GM19395 (cell line): Measurements from ENCODE around the gene ASCL1.

Experiments
- ATAC-seq: cut with Tn5 transposase; IDR thresholded peaks from one replicate; pipeline ENCODE4 v1.9.1; 2021; ENCODE audit warnings: mild to moderate bottlenecking, moderate library complexity; ENCODE audit not compliant: unreplicated experiment

Gene ASCL1

DNA sequence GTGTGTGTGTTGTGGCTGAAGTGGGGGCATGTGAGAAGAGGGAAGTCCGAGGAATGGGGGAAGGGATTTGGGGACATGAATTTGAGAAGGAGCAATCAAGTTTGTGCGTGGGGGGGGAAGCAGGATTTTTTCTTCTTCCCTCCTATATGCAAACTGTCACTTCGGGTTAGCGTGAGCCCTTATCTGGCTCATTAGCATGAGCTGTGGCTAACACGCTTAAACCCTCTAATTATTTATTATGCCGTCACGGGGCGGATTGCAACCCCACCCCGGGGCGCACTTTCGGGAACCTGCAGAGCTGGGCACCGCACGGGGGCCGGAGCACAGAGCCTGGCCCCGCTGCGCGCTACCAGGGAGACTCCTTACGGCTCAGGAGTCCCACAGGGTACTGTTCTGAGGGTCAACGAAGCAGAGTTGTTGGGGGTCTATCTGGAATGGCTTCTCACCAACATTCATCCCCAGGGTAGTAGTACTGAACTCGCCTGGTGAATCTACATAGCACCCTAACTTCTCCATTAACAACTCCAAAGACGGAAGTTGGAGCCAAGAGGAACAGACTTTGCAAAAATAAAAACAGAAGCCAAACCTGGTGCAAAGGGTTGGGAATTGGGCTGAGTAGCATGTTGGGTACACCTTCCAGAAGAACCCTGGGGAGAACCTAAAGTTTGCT lies 6.4 kb upstream of the ASCL1 start:
- ATAC-seq, result no peak

DNA sequence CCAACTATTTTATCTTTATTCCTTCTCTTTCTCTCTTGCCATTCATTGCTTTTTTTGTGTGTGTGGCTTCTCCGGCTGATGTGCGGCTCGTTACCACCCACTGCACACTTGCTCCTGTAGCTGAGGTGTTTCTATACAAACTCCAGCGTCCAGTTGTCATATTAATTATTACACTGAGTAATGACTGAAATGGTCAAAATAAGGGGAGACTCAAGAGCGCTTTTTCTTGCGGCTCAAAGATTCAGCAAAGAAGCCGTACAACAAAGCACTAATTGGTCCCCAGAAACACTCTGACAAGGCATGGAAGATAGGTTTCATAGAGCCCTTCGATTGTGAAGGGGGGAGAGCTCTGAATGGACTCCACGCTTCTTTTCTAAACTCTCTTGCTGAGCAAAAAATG lies 5.6 kb upstream of the ASCL1 start:
- ATAC-seq, result no peak

DNA sequence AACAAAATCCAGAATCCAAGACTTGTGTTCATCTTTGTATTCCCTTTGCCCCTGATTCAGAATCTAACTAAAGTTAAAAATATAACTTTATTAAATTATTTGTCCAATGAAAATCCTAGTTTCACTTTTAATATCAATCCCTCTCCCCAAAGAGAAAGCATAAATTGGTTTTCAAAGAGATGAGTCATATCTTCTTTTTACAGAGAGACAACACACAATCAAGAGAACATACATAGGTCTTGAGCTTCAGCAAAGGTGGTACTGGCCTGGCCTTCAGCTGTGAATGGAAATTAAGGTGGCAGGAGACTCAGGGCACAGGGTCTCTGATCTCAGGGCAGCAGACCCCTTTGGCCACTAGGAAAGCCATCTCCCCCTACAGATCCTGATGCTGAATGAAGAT lies 4.3 kb upstream of the ASCL1 start:
- no peak for ATAC-seq

DNA sequence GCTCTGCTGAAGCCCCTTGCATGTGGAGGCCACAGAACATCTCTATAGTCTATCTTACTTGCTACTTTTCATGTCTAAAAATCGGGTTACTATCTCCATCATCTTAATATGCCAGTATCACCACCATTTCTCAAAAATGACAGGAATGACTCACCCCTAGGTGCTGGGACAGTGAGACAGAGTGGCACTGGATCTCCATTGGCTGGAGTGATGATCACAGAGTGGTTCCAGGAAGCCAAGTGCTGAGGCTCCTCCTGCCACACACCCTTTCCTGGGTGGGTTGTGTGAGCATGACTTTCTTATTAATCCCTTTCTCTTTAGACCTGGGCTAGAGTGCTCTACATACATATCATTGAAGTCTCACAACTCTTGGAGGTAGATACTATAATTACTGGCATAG lies 3.3 kb upstream of the ASCL1 start:
- ATAC-seq, result no peak

DNA sequence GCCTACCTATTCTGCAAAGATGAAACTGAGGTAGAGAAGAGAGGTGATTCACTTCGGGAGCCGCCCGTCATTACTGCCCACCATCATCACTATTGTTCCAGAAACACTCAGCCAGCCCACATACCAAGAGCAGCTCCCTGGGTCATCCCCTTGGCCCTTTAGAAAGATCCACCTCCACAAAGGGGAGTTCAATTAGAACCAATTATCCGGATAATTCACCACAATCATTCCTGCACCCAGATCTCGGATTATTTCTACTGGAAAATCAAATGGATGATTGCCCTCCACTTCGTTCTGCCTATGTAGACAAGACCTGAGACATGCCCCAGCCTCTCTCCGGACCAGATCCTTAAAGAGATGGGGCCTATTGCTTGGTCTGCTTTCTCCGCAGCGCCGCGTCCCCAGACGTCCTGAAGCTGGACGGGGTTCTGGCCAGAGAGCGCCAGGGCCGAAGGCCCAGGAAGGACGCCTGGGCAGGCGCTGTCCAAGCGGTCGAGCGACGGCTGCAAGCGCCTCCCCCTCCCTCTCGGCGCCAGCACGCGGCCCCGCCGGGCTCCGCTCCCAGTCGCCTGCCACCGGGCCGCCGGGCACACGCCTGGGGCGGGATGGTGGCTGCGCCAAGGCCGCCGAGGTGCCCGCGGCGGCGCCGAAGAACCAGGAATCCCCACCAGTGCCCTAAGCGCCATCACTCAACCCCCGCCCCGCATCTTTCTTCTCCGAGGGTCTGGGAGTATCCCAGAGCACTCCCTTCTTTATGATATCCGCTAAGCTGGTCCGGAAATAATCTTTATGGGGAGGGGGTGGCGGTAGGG lies 1.3 kb upstream of the ASCL1 start:
- ATAC-seq, result no peak

DNA sequence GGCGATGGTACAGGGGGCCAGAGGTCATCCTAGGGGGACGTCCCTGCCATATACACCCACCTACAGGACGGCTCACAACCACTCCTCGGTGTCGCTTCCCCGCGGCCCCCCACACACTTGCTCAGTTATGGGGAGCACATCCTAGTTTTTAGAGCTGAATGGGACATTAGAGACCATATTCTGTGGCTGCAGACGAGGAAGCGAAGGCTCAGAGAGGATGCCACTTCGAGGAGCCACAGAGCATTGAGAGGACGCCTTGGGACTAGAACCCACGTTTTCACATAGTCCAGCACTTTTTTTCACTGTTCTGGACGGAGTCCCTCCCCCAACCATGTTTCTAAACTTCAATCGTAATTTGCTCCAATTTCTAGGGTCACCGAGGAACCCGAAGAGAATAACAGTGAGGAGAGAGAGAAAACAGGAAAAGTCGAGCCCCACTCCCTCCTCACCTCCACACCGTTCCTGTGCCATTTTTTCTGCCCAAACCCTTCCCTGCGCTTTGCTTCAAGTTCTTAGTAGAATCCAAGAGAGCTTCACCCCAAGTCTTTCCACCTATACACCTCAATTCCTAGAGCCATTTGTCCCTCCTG lies 641 bp upstream of the ASCL1 start:
- no peak for ATAC-seq

DNA sequence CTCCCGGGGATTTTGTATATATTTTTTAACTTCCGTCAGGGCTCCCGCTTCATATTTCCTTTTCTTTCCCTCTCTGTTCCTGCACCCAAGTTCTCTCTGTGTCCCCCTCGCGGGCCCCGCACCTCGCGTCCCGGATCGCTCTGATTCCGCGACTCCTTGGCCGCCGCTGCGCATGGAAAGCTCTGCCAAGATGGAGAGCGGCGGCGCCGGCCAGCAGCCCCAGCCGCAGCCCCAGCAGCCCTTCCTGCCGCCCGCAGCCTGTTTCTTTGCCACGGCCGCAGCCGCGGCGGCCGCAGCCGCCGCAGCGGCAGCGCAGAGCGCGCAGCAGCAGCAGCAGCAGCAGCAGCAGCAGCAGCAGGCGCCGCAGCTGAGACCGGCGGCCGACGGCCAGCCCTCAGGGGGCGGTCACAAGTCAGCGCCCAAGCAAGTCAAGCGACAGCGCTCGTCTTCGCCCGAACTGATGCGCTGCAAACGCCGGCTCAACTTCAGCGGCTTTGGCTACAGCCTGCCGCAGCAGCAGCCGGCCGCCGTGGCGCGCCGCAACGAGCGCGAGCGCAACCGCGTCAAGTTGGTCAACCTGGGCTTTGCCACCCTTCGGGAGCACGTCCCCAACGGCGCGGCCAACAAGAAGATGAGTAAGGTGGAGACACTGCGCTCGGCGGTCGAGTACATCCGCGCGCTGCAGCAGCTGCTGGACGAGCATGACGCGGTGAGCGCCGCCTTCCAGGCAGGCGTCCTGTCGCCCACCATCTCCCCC lies 777 bp downstream of the ASCL1 start:
- ATAC-seq, result peak; percentile 52

DNA sequence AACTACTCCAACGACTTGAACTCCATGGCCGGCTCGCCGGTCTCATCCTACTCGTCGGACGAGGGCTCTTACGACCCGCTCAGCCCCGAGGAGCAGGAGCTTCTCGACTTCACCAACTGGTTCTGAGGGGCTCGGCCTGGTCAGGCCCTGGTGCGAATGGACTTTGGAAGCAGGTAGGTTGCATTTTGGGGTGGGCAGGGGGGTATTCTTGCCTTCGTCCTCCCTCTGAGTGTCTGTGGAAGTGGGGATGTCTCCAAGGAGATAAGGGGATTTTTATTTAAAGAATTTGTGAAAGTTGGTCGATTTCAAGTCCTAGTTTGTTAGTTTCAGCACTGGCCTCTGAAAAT lies 1.3 kb downstream of the ASCL1 start:
- no peak for ATAC-seq

DNA sequence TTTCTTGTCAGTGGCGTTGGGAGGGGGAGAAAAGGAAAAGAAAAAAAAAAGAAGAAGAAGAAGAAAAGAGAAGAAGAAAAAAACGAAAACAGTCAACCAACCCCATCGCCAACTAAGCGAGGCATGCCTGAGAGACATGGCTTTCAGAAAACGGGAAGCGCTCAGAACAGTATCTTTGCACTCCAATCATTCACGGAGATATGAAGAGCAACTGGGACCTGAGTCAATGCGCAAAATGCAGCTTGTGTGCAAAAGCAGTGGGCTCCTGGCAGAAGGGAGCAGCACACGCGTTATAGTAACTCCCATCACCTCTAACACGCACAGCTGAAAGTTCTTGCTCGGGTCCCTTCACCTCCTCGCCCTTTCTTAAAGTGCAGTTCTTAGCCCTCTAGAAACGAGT lies 1.9 kb downstream of the ASCL1 start:
- no peak for ATAC-seq

DNA sequence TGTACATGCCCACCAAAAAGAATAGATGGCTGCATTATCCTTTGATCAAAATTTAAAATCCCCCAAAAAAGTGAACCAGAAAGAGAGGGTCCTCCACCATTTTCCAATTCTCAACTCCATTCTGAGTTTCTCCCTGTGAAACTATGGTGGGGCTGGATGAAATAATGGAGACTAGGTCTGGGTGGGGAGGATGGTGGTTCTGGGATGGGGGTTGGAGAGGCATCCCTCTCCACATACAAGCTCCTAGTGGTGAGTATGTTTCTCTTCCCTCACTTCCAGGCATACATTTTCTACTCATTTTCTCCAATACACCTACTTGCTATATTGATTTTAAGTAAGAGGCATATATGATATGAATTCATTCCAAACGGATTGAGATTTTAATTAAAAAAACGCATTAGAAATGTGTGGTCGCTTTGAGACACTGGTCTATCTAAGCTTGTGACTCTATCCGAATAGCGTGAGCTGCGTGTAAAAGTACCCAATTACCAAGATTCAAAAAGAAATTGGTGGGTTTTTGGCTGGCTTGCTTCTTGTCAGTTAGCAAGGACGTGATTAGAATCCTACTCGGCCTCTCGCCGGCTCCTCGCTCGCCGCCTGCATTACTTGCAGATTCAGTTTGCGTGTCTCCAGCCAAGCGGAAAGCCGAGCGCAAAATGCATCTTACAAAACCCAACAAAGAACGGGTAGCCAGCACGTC lies 3.4 kb downstream of the ASCL1 start:
- no peak for ATAC-seq

DNA sequence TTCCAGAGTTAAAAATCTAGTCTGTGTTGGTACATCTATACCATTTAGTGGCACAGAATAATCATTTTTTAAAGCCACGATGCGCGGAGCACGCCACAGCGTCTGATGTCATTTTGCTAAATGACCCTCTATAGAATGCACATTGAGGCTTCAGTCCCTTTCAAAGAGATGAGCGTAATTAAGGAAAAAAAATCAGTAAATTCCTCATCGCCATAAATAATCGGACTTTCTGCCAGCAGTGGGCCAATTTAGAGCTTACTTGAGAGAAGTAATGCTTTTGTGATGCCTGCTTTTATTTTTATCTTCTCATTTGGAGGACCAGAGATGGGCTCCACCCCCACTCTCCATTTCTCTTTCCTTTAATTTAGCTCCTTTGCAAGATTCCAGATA lies 4.0 kb downstream of the ASCL1 start:
- ATAC-seq, result no peak

DNA sequence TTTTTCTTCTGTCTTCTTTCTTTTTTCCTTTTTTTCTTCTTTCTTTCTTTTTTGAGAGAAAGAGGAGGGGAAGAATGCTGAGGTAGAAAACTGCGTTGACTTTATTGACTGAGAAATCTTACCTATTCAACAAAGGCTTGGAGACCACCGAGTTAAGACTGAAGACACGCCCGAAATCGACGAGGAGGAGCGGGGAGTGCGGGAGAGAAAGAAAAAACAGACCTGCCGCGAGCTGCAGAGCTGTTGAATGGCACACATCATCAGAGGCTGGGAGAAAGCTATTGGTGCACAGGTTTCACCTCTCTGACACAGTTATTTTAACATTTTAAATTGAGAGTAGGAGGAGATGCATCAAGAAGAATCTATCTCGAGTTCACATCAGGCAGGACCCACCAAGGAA lies 5.1 kb downstream of the ASCL1 start:
- ATAC-seq, result no peak

DNA sequence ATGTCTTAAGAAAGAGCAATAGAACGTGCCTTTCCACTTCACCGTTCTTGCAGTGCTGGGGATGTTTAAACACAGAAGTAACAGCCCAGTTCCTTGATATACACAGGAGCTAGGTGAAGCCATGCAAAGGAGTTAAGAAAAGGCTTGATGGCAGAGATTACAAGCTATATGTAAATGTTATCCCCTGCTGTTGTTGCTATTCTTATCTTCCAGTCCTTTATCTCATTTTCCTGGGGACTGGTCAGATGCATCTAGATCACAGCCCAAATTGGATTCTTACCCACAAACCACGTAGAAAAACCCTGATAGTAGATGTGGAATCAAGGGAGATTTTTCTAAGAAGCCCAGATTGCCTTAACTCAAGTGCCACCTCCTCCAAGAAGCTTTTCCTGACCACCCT lies 5.5 kb downstream of the ASCL1 start:
- no peak for ATAC-seq

DNA sequence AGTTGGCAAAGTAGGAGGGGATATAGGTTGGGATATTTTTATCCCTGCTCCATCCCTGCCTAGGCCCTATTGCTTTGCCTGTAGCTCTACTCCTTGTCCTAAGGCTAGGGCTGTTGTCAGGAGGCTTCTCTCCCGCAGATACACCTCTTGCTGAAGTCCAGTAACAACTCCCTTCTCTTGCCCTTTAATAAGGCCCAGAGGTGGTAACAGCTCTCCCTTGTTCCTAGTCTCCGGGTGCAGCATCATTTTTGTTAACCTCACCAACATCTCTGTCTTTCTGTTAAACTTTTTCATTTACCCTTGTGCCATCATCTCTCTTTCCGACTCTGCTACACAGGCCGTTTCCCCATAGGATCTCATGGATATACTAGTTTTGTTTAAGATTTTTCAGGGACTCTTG lies 6.3 kb downstream of the ASCL1 start:
- no peak for ATAC-seq

DNA sequence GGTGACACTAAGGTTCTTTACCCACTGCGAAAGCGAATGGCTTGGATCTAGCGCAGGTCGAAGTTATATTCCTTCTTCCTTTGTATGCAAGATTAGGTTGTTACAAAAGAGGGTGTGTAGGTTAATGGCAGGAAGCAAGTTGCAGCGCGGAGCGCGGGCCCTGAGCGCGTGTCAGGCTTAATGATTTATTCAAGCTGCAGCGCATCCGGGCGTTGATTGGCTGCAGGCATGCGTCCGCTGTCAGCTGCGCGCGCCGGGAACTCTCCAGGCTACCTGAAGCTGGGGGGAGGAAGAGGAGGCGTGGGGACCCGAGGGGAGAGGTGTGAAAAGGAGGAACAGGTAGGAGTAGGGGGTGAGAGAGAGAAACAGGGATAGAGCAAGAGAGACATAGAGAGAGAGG lies 7.4 kb downstream of the ASCL1 start:
- no peak for ATAC-seq

DNA sequence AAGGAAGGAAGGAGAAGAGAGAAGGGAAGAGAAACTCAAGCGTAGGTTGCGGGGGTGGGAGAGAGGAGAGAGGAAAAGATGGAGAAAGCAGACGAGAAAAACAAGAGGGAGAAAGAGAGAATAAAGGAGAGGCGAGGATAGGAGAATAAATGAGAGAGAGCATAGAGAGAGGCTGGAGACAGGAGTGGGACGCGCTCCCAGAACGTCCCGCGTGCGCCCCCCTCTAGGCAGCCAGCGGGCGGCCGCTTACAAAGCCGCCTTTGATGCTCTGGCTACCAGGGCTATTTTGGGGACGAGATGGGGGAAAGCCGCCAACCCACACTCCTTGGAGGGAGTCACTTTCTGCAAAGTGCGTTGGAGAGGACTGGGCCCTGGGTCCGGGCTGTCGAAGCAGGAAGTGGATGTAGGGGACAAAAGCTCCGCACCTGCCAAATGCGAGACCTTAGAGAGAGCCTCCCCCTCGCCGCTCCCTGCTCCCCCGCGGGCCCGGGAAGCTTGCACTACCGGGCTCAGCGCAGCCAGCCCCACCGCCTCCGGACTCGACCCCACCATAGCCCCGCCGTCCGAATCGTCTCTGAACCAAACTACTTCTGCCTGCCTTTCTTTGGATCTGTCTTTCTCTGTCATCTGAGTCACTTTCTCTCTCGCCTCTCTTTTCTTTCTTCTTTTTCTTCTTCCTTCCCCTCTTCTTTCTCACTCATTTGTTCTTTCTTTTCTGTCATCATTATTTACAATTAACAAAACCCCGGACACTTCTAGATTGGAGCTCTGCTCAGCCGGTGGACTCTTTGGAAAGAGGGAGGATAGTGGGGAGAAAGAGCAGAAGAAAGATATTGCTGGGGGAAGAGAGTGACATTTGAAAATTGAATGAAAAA lies 8.0 kb downstream of the ASCL1 start:
- no peak for ATAC-seq

DNA sequence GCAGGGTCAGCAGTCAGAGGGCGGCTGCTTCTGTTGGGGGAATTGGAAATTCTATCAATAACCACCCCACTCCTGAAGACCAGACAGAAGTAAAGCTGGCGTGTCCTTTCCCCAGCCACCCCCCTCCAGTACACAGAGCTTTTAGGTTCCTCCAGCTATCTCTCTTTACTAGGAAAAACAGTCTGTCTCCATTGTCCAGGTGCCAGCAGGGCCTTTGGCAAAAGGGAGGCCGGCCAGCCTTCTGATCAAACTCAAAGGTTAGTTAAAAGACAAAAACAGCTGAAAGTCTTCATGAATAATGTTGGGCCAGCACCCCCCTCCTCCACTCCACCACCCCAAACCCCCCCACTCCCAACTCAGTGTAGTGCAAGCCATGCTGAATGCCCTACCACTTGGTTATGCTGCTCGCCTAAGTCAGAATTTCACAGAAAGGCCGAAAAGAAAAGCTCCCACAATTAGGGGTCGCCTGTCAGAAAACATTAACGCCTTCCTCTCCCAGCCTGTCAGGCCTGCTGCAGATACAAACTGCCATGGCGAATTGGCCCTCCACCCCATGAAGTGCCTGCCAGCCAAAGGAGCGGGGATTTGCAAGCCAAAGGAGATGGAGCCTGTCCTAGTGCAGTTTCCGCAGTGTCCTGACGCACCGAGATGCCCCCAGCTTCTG lies 8.9 kb downstream of the ASCL1 start:
- no peak for ATAC-seq

DNA sequence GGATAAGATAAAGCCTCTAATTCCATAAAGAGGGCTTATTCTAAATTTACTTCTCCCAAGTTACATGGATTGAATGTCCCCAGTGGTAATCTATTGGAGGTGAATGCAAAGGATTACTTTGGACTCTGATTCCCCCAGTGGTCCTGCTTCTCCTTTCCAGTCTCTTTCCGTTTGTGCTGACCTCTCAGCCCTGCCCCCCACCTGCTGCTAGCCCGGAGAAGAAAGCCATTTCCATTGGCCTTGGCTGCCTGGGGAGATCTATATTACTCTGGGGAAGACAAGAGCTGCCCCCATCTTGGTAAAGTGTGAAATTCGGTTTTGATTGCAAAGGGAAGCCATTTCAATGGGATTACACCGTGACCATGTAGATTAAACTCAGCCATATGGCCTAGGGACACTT lies 13.3 kb downstream of the ASCL1 start:
- ATAC-seq, result no peak

DNA sequence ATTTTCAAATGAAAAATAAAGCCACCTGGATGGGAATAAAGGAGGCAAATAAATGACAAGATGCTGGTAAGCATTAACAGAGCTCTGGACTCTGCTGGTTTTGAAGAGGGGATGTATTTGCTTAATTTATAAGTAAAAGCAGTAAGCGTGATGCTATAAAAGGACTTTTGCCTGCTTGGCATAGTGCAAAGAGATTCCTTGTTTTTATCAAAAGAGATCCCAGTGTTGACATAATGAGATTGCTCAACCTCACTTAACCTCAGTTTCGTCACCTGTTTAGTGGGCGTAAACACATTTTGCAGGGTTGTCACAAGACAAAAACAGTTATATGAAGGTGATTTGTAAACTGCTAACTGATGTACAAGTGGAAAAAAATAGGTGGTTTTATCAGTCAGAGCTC lies 13.8 kb downstream of the ASCL1 start:
- ATAC-seq, result no peak

DNA sequence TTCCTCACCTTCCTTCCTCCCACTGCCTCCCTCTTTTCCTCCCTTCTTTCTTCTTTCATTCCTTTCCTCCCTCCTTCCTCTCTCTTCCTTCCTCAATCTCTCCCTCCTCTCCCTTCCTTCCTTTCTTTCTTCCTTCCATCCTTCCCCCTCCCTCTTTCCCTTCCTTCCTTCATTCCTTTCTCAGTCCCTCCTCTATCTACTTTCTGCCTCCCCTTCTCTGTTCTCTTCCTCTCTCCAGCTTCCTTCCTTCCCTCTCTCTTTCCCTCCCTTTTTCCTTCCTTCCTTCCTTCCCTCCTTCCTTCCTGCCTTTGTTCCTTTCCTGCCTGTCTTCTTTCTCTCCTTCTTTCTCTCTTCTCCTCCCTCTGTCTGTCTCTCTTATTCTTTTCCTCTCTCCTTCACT lies 16.1 kb downstream of the ASCL1 start:
- ATAC-seq, result no peak
